Epidermal melanocyte (primary cell): ENCODE results near the gene FPR1.

Source experiments
- DNase-seq: peaks from one replicate; pipeline ENCODE4 v3.0.0; 2011; ENCODE audit warnings: low spot score; ENCODE audit not compliant: insufficient read length

FPR1 gene, protein sequence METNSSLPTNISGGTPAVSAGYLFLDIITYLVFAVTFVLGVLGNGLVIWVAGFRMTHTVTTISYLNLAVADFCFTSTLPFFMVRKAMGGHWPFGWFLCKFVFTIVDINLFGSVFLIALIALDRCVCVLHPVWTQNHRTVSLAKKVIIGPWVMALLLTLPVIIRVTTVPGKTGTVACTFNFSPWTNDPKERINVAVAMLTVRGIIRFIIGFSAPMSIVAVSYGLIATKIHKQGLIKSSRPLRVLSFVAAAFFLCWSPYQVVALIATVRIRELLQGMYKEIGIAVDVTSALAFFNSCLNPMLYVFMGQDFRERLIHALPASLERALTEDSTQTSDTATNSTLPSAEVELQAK

DNA sequence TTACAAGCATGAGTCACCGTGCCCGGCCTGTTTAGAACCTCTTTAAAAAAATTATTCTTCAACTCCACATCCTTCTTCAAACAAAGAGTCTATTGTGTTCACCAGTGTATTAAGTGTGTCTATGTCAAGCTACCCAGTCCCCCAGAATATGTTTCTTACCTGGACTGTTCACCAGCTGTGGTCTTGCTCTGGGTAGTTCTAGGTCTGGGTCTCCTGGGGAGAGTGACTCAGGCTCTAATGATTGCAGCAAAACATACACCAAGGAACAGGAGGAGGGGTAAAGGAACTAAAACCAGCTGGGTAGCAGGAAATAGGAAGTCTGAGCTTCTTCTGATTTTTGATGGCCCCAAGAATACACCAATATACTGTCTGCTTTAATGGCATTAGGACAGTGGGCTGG is at the start of gene FPR1:
FPR1 (minus strand) TSS at position 224 of the 400 bp plus-strand sequence. CDS start 4,884 bp downstream, outside the sequence.
- DNase-seq: no peak

DNA sequence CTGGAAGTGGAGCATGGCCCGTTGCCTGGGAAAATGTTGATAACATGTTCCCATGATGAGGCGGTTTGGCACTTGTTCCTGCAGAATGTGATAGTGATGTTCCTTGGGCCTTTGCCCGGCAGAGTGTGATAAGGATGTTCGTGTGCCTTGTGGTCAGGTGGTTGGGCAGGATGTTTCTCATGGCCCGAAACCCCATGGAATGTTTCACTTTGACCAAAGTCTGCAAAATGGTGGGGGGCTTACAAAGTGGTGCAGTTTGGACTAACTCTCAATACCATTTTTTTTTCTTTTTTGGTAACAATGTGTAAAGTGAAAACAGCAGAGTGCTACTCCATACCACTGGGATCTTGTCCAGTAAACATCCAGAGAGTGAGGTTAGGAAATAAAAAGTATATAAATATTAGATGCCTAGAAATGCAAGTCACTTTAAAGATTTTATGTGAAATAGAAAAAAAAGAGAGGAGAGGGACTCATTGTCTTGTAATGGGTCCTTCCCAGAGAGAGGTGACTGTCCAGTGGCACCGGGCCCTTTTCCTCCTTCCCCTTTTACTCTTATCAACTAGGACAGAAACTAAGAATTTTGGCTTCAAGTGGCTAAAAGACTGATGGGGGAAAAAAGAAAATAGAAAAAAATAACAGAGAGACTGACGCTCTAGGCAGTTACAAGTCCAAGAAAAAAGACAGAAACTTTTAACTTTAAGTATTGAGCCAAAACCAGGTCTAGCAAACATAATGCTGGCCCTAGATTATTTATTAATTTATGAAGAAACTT is 49.0 kb upstream of the FPR1 start:
- no peak for DNase-seq

- DNase-seq: no peak
These were observed 48.2 kb upstream of the FPR1 start for GRCh38 chr19:51799774-51800472.

GRCh38 chr19:51799034-51799773 is 47.5 kb upstream of the FPR1 start:
- DNase-seq: peak; percentile 25

GRCh38 chr19:51798062-51798461 is 46.4 kb upstream of the FPR1 start:
- DNase-seq: no peak

DNA sequence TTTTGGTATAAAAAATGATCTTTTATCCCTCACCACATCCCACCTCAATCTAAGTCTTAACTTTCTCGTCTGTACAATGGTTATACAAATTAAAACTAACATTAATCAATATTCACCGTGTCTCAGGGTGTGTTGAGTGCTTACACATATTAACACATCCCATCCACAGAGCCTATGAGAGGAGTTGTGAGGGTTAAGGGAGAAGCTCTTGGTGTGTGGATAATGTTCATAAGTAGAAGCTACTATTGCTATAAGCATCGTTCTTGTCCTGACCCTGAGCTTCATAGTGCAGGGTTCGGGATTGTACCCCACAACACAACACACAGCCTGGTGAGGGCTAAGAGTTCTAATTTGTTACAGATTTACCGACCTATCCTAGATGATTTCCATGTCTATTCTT is 45.8 kb upstream of the FPR1 start:
- no peak for DNase-seq

- DNase-seq: no peak
These were observed 44.6 kb upstream of the FPR1 start for GRCh38 chr19:51796195-51796679.

DNA sequence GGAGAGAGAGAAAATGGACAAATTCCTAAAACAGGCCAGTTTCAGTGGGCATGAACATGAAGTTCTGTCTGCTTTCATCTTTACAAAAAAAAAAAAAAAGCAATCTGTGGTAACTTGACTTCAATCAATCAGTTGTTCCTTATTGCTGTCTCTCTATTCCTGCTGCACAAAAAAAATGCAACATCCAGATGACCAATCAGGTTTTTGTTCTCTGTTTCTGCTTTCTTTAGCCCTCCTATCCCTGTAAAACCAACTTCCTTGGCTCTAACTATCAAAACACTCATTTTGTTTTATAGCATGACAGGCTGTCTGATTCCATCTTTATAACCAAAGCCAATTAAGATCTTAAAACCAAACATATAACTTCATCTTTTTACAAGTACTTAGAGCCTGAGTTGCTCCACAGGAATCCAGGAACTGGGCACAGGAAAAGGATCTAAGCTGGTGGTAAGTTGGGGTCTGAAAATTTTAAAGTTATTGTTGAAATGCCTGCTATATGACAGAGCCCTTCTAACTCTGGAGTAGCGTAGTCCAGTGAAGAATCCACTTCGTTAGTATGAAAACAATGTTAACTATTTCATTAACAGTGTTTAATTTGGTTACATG is 43.3 kb upstream of the FPR1 start, which contains the start of gene FPR3:
FPR3 (plus strand) TSS at position 273 of the 606 bp plus-strand sequence. CDS start 28,592 bp downstream, outside the sequence.
- DNase-seq: no peak

- no peak for DNase-seq
These were observed 42.3 kb upstream of the FPR1 start for GRCh38 chr19:51793994-51794393.

DNA sequence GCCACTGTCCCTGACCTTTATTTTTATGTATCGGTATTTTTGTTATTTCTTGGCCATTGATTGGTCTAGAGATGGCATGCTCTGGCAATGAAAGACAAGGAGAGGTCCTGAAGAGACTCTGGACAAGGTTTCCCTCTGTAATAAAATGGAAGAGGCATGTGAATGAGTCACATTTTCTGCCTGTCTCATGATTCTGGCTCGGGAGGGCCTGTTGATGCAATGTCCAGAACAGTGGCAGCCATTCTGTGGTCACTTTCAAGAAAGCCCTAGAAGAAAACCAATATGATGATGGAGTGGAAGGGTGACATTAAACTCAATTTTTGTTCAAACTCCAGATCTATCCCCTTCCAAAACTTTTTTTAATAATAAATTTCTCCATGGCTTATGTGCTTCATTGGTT is 41.3 kb upstream of the FPR1 start:
- DNase-seq: no peak

DNA sequence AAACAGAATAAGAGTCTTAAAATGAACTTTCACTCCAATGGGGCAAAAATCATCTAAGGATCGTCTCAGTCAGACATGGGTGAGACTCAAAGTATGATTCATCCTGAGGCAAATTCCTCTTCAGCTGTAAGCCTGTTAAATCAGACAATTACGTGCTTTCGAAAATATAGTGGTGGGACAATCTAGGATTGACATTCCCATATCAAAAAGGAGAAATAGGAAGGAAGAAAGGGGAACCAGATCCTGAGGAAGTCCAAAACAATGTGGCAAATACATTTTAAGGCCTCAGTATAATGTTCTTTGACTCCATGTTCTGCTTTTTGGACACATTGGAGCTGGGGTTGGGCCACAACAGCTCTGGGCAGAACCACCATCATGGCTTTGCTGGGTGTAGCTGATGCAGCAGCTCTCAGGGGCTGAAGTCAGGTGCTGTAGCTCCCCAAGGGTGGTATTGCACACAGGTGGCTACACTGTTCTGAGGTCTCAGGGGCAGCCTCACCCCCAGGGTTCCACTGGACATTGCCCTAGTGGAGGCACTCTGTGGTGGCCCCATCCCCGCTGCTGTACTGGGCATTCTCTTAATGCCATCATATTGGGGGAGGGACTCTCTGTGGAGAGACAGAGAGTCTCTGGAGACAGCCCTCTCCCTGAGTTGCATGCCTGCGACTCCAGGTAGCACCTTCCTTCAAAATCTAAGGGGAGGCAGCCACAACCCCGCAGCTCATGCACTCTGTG is 37.5 kb upstream of the FPR1 start:
- DNase-seq: no peak

- DNase-seq: no peak
These were observed 36.4 kb upstream of the FPR1 start for GRCh38 chr19:51788029-51788428.

DNA sequence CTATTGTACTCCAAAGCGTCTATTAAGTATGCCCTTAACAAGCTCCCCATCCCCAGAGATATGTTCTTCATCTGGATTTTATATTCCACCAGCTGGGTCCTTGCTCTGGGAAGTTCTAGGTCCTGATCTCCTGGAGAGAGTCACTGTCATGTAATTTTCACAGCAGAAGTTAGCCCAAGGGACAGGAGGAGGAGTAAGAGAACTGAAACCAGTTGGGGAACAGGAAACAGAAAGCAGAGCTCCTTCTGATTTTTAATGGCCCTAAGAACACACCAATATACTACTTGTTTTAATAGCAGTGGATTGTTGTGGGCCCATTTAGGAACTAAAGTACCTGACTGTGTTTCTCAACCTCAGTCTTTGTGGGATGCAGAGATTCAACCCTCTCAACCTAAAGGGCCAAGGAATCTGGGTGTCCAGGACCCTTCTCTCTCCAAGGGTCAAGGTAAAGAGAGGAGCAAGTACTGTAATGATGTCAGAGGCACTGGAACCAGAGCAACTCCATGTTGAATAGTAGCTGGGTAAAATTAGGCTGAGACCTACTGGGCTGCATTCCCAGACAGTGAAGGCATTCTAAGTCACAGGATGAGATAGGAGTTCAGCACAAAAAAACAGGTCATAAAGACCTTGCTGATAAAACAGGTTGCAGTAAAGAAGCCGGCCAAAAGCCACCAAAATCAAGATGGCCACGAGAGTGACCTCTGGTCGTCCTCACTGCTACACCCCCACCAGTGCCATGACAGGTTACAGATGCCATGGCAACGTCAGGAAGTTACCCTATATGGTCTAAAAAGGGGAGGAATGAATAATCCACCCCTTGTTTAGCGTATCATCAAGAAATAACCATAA is 35.2 kb upstream of the FPR1 start:
- no peak for DNase-seq

GRCh38 chr19:51784922-51785690 is 33.4 kb upstream of the FPR1 start:
- DNase-seq: no peak

DNA sequence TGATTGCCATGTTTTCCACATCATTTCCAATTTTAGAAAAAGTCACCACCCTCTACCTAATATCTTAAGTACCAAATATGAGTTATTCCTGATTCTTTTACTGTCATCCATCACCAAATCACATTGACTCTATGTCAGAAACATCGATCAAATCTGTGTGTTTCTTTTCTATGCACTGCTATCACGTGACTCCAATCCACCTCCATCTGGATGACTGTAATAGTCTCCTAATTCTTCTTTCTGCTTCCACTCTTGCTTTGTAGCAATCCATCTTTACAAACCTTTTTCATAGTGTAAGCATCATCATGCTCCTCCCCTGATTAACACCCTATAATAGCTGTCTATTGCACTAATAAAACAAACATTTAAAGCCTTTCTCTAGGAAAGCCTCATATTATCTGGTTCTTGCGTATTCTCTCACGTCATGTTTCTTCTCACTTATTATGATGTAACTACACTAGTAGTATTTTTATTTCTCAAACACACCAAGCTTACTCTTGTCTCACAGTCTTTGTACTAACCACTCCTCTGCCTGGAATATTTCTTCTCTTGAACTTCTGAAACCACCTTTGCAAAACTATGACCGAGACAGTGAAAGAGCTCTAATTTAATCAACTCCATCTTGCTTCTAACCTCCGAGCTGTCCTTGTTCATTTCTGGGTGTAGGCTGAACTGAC is 32.6 kb upstream of the FPR1 start:
- DNase-seq: no peak

- no peak for DNase-seq
These were observed 31.7 kb upstream of the FPR1 start for GRCh38 chr19:51783372-51783771.

- no peak for DNase-seq
These were observed 30.3 kb upstream of the FPR1 start for GRCh38 chr19:51781999-51782398.

- no peak for DNase-seq
These were observed 28.6 kb upstream of the FPR1 start for GRCh38 chr19:51780270-51780669.
